DND-41 (cell line): ENCODE data around the gene TRIM63.

Experiments
- ATAC-seq: fragments of 200-7000 bp; cut with Tn5 transposase; 3 replicates; pipeline ENCODE4 v1.9.1; 2021; ENCODE audit warnings: low read depth; ENCODE audit not compliant: insufficient read depth
- DNase-seq: peaks from one replicate; pipeline ENCODE4 v3.0.0-alpha.2; 2020
- H2AFZ ChIP-seq: 2 replicates; pipeline ENCODE4 v1.6.0; 2012; ENCODE audit warnings: low read depth, low read length
- H3K27ac ChIP-seq: 2 replicates; pipeline ENCODE4 v1.5.1; 2012; ENCODE audit warnings: low read length, inconsistent platforms
- H3K27me3 ChIP-seq: fragments of 200-600 bp; sonication (generic); 2 replicates; pipeline ENCODE4 v1.6.0; 2012; ENCODE audit warnings: low read length, mild to moderate bottlenecking, inconsistent platforms; ENCODE audit not compliant: insufficient read depth, poor library complexity
- H3K36me3 ChIP-seq: 2 replicates; pipeline ENCODE4 v1.5.1; 2012; ENCODE audit warnings: low read length, inconsistent platforms; ENCODE audit not compliant: insufficient read depth
- H3K4me1 ChIP-seq: 2 replicates; pipeline ENCODE4 v1.5.1; 2012; ENCODE audit warnings: mild to moderate bottlenecking, low read length; ENCODE audit not compliant: insufficient read depth
- H3K4me2 ChIP-seq: 2 replicates; pipeline ENCODE4 v1.6.0; 2012; ENCODE audit warnings: mild to moderate bottlenecking, moderate library complexity, low read length, inconsistent platforms; ENCODE audit not compliant: insufficient read depth
- H3K4me3 ChIP-seq, 2 experiments: fragments of 200-600 bp in 1 of 2; shearing (Covaris generic) in 1 of 2; 2 replicates each; pipeline ENCODE4 v1.5.1; 2012 to 2016; ENCODE audit warnings: inconsistent platforms in 2 of 2, low read length in 2 of 2, mild to moderate bottlenecking in 2 of 2, low read depth in 1 of 2, moderate library complexity in 1 of 2
- H3K79me2 ChIP-seq: 2 replicates; pipeline ENCODE4 v1.6.0; 2012; ENCODE audit warnings: low read length, inconsistent platforms; ENCODE audit not compliant: insufficient read depth
- H3K9ac ChIP-seq: 2 replicates; pipeline ENCODE4 v1.6.0; 2012; ENCODE audit warnings: low read depth, mild to moderate bottlenecking, inconsistent platforms, low read length, moderate library complexity
- H3K9me3 ChIP-seq: 2 replicates; pipeline ENCODE4 v1.5.1; 2012; ENCODE audit warnings: low read length, moderate library complexity, mild to moderate bottlenecking, inconsistent platforms; ENCODE audit not compliant: insufficient read depth, severe bottlenecking
- H4K20me1 ChIP-seq: 2 replicates; pipeline ENCODE4 v1.6.0; 2012; ENCODE audit warnings: low read length; ENCODE audit not compliant: insufficient read depth
- CTCF ChIP-seq: IDR thresholded peaks from 2 replicates; pipeline ENCODE4 v1.5.1; 2012; ENCODE audit warnings: borderline replicate concordance, low read length, moderate library complexity, mild to moderate bottlenecking; ENCODE audit not compliant: poor library complexity, severe bottlenecking; ENCODE audit errors: extremely low read depth
- EZH2 ChIP-seq: IDR thresholded peaks from 3 replicates; pipeline ENCODE4 v1.6.1; 2012; ENCODE audit warnings: borderline replicate concordance, low read depth, mild to moderate bottlenecking, moderate library complexity, low read length, inconsistent platforms; ENCODE audit not compliant: severe bottlenecking

The TRIM63 gene

GRCh38 chr1:26022404-26022779 lies 45.0 kb downstream of the TRIM63 start:
- DNase-seq, result no peak
- TF ChIP-seq EZH2 (no peak), CTCF (no peak)
- no peak overlapping the region for H3K4me3 ChIP-seq
- no peaks in the 10 kb centered on the region for H3K9me3 ChIP-seq
- no peak overlapping the region for H3K9ac ChIP-seq
- H3K4me1 ChIP-seq, result no peaks in the 10 kb centered on the region
- H3K27ac ChIP-seq, result no peak overlapping the region
- peaks cover 7% of the 10 kb centered on the region for H3K27me3 ChIP-seq
- no peak overlapping the region for H2AFZ ChIP-seq
- H4K20me1 ChIP-seq, result no peaks in the 10 kb centered on the region
- H3K4me2 ChIP-seq, result no peak overlapping the region
- no peaks in the 10 kb centered on the region for H3K79me2 ChIP-seq
- no peak for ATAC-seq
- no peaks in the 10 kb centered on the region for H3K36me3 ChIP-seq

- Histone ChIP-seq H3K36me3 (no peaks in the 10 kb centered on the region), H2AFZ (no peak within 1 kb of the TSS), H3K9ac (no peak within 1 kb of the TSS), H3K27ac (no peak within 1 kb of the TSS), H3K9me3 (no peaks in the 10 kb centered on the region), H4K20me1 (no peaks in the 10 kb centered on the region), H3K4me2 (no peak within 1 kb of the TSS), H3K4me3 (no peak within 1 kb of the TSS), H3K79me2 (no peaks in the 10 kb centered on the region), H3K27me3 (peaks cover 7% of the 10 kb centered on the region), H3K4me1 (no peaks in the 10 kb centered on the region)
- DNase-seq, result no peak
- TF ChIP-seq CTCF, result no peak
- TF ChIP-seq EZH2, result no peak
- no peak for ATAC-seq
Observed at GRCh38 chr1:26021647-26022403, 45.6 kb downstream of the TRIM63 start, which contains the start of gene EXTL1. TSS of gene EXTL1 (plus strand) at chr1:26021775. CDS start at chr1:26022647, 872 bp downstream.

- Histone ChIP-seq H3K4me3 (no peak overlapping the region), H3K9me3 (no peaks in the 10 kb centered on the region), H3K4me2 (no peak overlapping the region), H3K4me1 (no peaks in the 10 kb centered on the region), H3K36me3 (no peaks in the 10 kb centered on the region), H3K79me2 (no peaks in the 10 kb centered on the region), H3K27me3 (peaks cover 7% of the 10 kb centered on the region), H4K20me1 (no peaks in the 10 kb centered on the region), H2AFZ (no peak overlapping the region), H3K27ac (no peak overlapping the region), H3K9ac (no peak overlapping the region)
- no peak for TF ChIP-seq EZH2
- TF ChIP-seq CTCF, result no peak
- ATAC-seq (no peak), DNase-seq (no peak)
Observed at GRCh38 chr1:26020941-26021646, 46.3 kb downstream of the TRIM63 start.
